HepG2 (cell line): ENCODE measurements around the gene CMC1. TPM values are rescaled to one million over a fixed set of nuclear protein-coding genes. Genes with fewer than 3 reads are reported as not detected.

ENCODE experiments used
- AHR ChIP-seq: IDR thresholded peaks from 2 replicates; pipeline ENCODE4 v1.6.1; 2018; ENCODE audit warnings: missing genetic modification reagents, missing compliant biosample characterization
- ATRX ChIP-seq: sonication (generic); formaldehyde crosslinking; IDR thresholded peaks from 2 replicates; pipeline ENCODE4 v1.4.0; 2020; ENCODE audit warnings: missing genetic modification reagents, borderline replicate concordance
- CSRNP1 ChIP-seq: sonication (generic); formaldehyde crosslinking; IDR thresholded peaks from 2 replicates; pipeline ENCODE4 v1.8.1; 2023; ENCODE audit warnings: mild to moderate bottlenecking, missing genetic modification reagents
- GLI4 ChIP-seq: sonication (generic); formaldehyde crosslinking; IDR thresholded peaks from 2 replicates; pipeline ENCODE4 v1.5.1; 2020; ENCODE audit warnings: missing genetic modification reagents, mild to moderate bottlenecking, moderate library complexity, borderline replicate concordance
- GPBP1L1 ChIP-seq: sonication (generic); formaldehyde crosslinking; IDR thresholded peaks from 2 replicates; pipeline ENCODE4 v1.5.0; 2020; ENCODE audit warnings: mild to moderate bottlenecking, missing genetic modification reagents
- HDAC2 ChIP-seq: sonication (generic); formaldehyde crosslinking; IDR thresholded peaks from 2 replicates; pipeline ENCODE4 v1.4.0; 2020; ENCODE audit warnings: missing genetic modification reagents
- HMGXB4 ChIP-seq, 2 experiments: sonication (generic) in 1 of 2; formaldehyde crosslinking in 1 of 2; IDR thresholded peaks; 2 replicates each; pipeline versions ENCODE4 v1.4.0 to v1.6.1; 2018 to 2020; ENCODE audit warnings: missing genetic modification reagents in 2 of 2, borderline replicate concordance in 1 of 2, low read depth in 1 of 2, mild to moderate bottlenecking in 1 of 2, missing biosample characterization in 1 of 2
- KDM1A ChIP-seq: IDR thresholded peaks from 2 replicates; pipeline ENCODE4 v1.6.1; 2016; ENCODE audit warnings: missing compliant biosample characterization
- KDM4B ChIP-seq: sonication (generic); formaldehyde crosslinking; IDR thresholded peaks from 2 replicates; pipeline ENCODE4 v1.4.0; 2020; ENCODE audit warnings: missing genetic modification reagents
- NBN ChIP-seq: fragments of 450-650 bp; conservative IDR thresholded peaks from 2 replicates; pipeline ENCODE4 v1.6.1; 2017
- PRDM10 ChIP-seq: sonication (generic); formaldehyde crosslinking; IDR thresholded peaks from 2 replicates; pipeline ENCODE4 v1.4.0; 2020; ENCODE audit warnings: low read depth, missing genetic modification reagents
- THYN1 ChIP-seq: sonication (generic); formaldehyde crosslinking; IDR thresholded peaks from 2 replicates; pipeline ENCODE4 v1.8.1; 2023; ENCODE audit warnings: low read depth, mild to moderate bottlenecking, moderate library complexity, missing genetic modification reagents, borderline replicate concordance
- ZNF121 ChIP-seq: sonication (generic); formaldehyde crosslinking; IDR thresholded peaks from 2 replicates; pipeline ENCODE4 v1.5.0; 2020; ENCODE audit warnings: mild to moderate bottlenecking, missing genetic modification reagents
- ZNF383 ChIP-seq: sonication (generic); formaldehyde crosslinking; IDR thresholded peaks from 2 replicates; pipeline ENCODE4 v1.4.0; 2020; ENCODE audit warnings: missing genetic modification reagents, mild to moderate bottlenecking, borderline replicate concordance
- ZNF570 ChIP-seq: sonication (generic); formaldehyde crosslinking; IDR thresholded peaks from 2 replicates; pipeline ENCODE4 v1.4.0; 2020; ENCODE audit warnings: mild to moderate bottlenecking, missing genetic modification reagents, borderline replicate concordance
- ZNF572 ChIP-seq: sonication (generic); formaldehyde crosslinking; IDR thresholded peaks from 2 replicates; pipeline ENCODE4 v1.5.1; 2020; ENCODE audit warnings: mild to moderate bottlenecking, missing genetic modification reagents
- ZNF614 ChIP-seq: IDR thresholded peaks from 2 replicates; pipeline ENCODE4 v1.6.1; 2018; ENCODE audit warnings: missing biosample characterization, missing genetic modification reagents, inconsistent platforms, borderline replicate concordance
- ZNF709 ChIP-seq: sonication (generic); formaldehyde crosslinking; IDR thresholded peaks from 2 replicates; pipeline ENCODE4 v1.5.0; 2020; ENCODE audit warnings: mild to moderate bottlenecking, missing genetic modification reagents
- polyA plus RNA-seq, 8 experiments: library from polyadenylated mRNA; depleted of rRNA in 3 of 8; stranded (reverse) in 7 of 8; unstranded in 1 of 8; fragments of >200 nt; fragmentation: Illumina TruSeq in 4 of 8; extraction: Trizol in 4 of 8; gene quantifications; 2 replicates each; pipeline versions ENCODE4 v1.2.1 to v1.2.3, GENCODE V29; 2011 to 2016; ENCODE audit warnings: low read depth in 4 of 8, missing spikeins in 1 of 8, mixed read lengths in 1 of 8; ENCODE audit not compliant: insufficient read depth in 1 of 8
- total RNA-seq, 5 experiments: library from RNA; depleted of rRNA; stranded (reverse); fragments of >200 nt; fragmentation: Illumina TruSeq; extraction: Trizol; gene quantifications; 2 replicates each; pipeline ENCODE4 v1.2.3, GENCODE V29; 2016; ENCODE audit warnings: low read depth in 1 of 5

The CMC1 gene
- total and polyA plus RNA-seq, 2 of the 13 experiments (the other 11 are each of a cell fraction or from before 2014, with no cell fraction given): 22.1 to 29.5 TPM

GRCh38 chr3:28348629-28349468, 107.4 kb downstream of the CMC1 start, which contains the start of the genes AZI2 and ZCWPW2 (continued):
- TF ChIP-seq GLI4 (no peak), ZNF121 (CRISPR knock-in tag) (peak; percentile 22; the same call in 1 of the 2 replicates), KDM1A (CRISPR knock-in tag) (no peak), THYN1 (CRISPR knock-in tag) (no peak), PRDM10 (CRISPR knock-in tag) (no peak), ZNF614 (CRISPR knock-in tag) (no peak; the same call in 1 of the 2 replicates), ZNF709 (CRISPR knock-in tag) (peak; percentile 90; the same call in 1 of the 2 replicates), KDM4B (CRISPR knock-in tag) (peak; percentile 75; the same call in 1 of the 2 replicates), ZNF570 (CRISPR knock-in tag) (no peak), AHR (CRISPR knock-in tag) (no peak; the same call in 1 of the 2 replicates), NBN (no peak), ATRX (CRISPR knock-in tag) (no peak), GPBP1L1 (CRISPR knock-in tag) (no peak), HMGXB4 (CRISPR knock-in tag; IDR thresholded peaks at IDR 0.05; ENCODE audit: borderline replicate concordance in 1 of 2, low read depth in 1 of 2) (peak; percentile 85 to 92), CSRNP1 (peak; percentile 41; the same call in 1 of the 2 replicates), HDAC2 (peak; percentile 83; the same call in 1 of the 2 replicates), ZNF383 (CRISPR knock-in tag) (peak; percentile 82; the same call in 1 of the 2 replicates), ZNF572 (CRISPR knock-in tag) (no peak)
